Kidney epithelial cell (primary cell): Measurements from ENCODE around the gene NAA40. TPM values are rescaled to one million over a fixed set of nuclear protein-coding genes. Genes with fewer than 3 reads are reported as not detected.

Source experiments
- DNase-seq: peaks from one replicate; pipeline ENCODE4 v3.0.0-alpha.2; 2010; ENCODE audit warnings: low read depth
- H3K27me3 ChIP-seq: 2 replicates; pipeline ENCODE4 v1.6.0; 2011; ENCODE audit warnings: low read length; ENCODE audit not compliant: control insufficient read depth, insufficient read depth
- H3K36me3 ChIP-seq: 2 replicates; pipeline ENCODE4 v1.5.1; 2011; ENCODE audit warnings: low read length; ENCODE audit not compliant: control insufficient read depth, insufficient read depth
- H3K4me3 ChIP-seq: 2 replicates; pipeline ENCODE4 v1.5.1; 2011; ENCODE audit warnings: low read depth, mild to moderate bottlenecking, control low read depth, low read length
- CTCF ChIP-seq: IDR thresholded peaks from 2 replicates; pipeline ENCODE4 v1.5.1; 2011; ENCODE audit warnings: mild to moderate bottlenecking, moderate library complexity, low read length, control low read depth, inconsistent platforms; ENCODE audit not compliant: insufficient read depth, poor library complexity, severe bottlenecking
- total RNA-seq: library from RNA; depleted of rRNA; stranded (reverse); fragments of >200 nt; gene quantifications from 2 replicates; pipeline ENCODE4 v1.2.3, GENCODE V29; 2015

NAA40 gene
- total RNA-seq, 1 donor from 2014 or later = 15.6 TPM

- Histone ChIP-seq H3K4me3 (no peak overlapping the region), H3K27me3 (peaks cover 19% of the 10 kb centered on the region), H3K36me3 (peaks cover 7% of the 10 kb centered on the region)
- no peak for DNase-seq
- no peak for TF ChIP-seq CTCF
These were observed 60.0 kb downstream of the NAA40 start for GRCh38 chr11:63998558-63999348.

- no peak for TF ChIP-seq CTCF
- DNase-seq = no peak
- Histone ChIP-seq H3K4me3 (no peak overlapping the region), H3K27me3 (peaks cover 19% of the 10 kb centered on the region), H3K36me3 (peaks cover 7% of the 10 kb centered on the region)
These were observed 60.7 kb downstream of the NAA40 start for GRCh38 chr11:63999349-64000025.

GRCh38 chr11:64000026-64000739 lies 61.4 kb downstream of the NAA40 start:
- Histone ChIP-seq H3K27me3 (peaks cover 19% of the 10 kb centered on the region), H3K36me3 (peaks cover 7% of the 10 kb centered on the region), H3K4me3 (no peak overlapping the region)
- no peak for DNase-seq
- TF ChIP-seq CTCF = peak; percentile 31

- no peak for DNase-seq
- peaks cover 24% of the 10 kb centered on the region for H3K27me3 ChIP-seq
- TF ChIP-seq CTCF = no peak
- peaks cover 7% of the 10 kb centered on the region for H3K36me3 ChIP-seq
- no peak overlapping the region for H3K4me3 ChIP-seq
These were observed 62.1 kb downstream of the NAA40 start for GRCh38 chr11:64000740-64001483.

GRCh38 chr11:64001484-64002420 lies 63.0 kb downstream of the NAA40 start:
- DNase-seq = no peak
- no peak for TF ChIP-seq CTCF
- H3K4me3 ChIP-seq = no peak overlapping the region
- peaks cover 6% of the 10 kb centered on the region for H3K36me3 ChIP-seq
- peaks cover 29% of the 10 kb centered on the region for H3K27me3 ChIP-seq
